Mucosa of rectum (tissue), 2 donors: Measurements from ENCODE around the gene DRD2.

Experiments used
- H3K27ac ChIP-seq, 2 donors: one replicate each; pipeline ENCODE4 v1.7.0; 2013; ENCODE audit warnings: inconsistent platforms in 2 of 2, low read depth in 2 of 2, low read length in 2 of 2
- H3K27me3 ChIP-seq, 2 donors: one replicate each; pipeline ENCODE4 v1.7.0; 2013; ENCODE audit warnings: low read length in 2 of 2; ENCODE audit not compliant: control insufficient read depth in 2 of 2, insufficient read depth in 2 of 2
- H3K36me3 ChIP-seq, 2 donors: one replicate each; pipeline ENCODE4 v1.7.0; 2013; ENCODE audit warnings: low read length in 2 of 2; ENCODE audit not compliant: control insufficient read depth in 2 of 2, insufficient read depth in 2 of 2
- H3K4me1 ChIP-seq, 2 donors: one replicate each; pipeline ENCODE4 v1.7.0; 2013; ENCODE audit warnings: low read length in 2 of 2, mild to moderate bottlenecking in 1 of 2; ENCODE audit not compliant: control insufficient read depth in 2 of 2, insufficient read depth in 2 of 2
- H3K4me3 ChIP-seq, 2 donors: one replicate each; pipeline ENCODE4 v1.7.0; 2013; ENCODE audit warnings: low read length in 2 of 2
- H3K9ac ChIP-seq, 2 donors: one replicate each; pipeline ENCODE4 v1.7.0; 2013; ENCODE audit warnings: low read length in 2 of 2, low read depth in 1 of 2, mild to moderate bottlenecking in 1 of 2
- H3K9me3 ChIP-seq, 2 donors: one replicate each; pipeline ENCODE4 v1.7.0; 2013; ENCODE audit warnings: low read length in 2 of 2; ENCODE audit not compliant: control insufficient read depth in 2 of 2
- donor health status: healthy.
- donor health status: Normal muscosa, but diverticular disease.

DRD2 gene

GRCh38 chr11:113467545-113467944 is 7.7 kb downstream of the DRD2 start:
- Histone ChIP-seq H3K27ac (no peak overlapping the region), H3K4me1 (no peaks in the 10 kb centered on the region), H3K9ac (no peak overlapping the region), H3K36me3 (no peaks in the 10 kb centered on the region), H3K4me3 (no peak overlapping the region), H3K9me3 (no peaks in the 10 kb centered on the region), H3K27me3 (peaks cover 0 to 4% of the 10 kb centered on the region in 2 donors)

GRCh38 chr11:113465786-113466185 is 9.4 kb downstream of the DRD2 start:
- Histone ChIP-seq H3K4me3 (no peak overlapping the region), H3K9ac (no peak overlapping the region), H3K9me3 (no peaks in the 10 kb centered on the region), H3K36me3 (no peaks in the 10 kb centered on the region), H3K27me3 (peaks cover 0 to 4% of the 10 kb centered on the region in 2 donors), H3K27ac (no peak overlapping the region), H3K4me1 (no peaks in the 10 kb centered on the region)

DNA sequence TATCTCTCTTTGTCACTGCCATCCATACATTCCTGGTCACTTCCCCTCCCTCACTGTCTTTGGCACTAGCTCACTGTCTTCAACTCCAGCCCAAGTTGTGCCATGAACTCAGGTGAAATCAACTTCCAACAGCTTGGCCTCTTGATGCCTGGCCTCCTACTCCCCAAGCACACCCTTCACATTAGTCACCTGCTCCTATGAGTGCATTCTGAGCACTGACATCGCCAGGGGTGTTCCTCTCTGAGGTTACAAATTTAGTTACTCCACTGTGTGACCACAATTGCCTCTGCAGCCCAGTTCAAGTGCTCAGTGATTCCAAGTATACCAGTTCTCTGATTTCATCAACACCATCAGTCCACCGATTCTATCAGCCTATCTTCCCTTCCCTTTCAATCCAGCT is 10.8 kb downstream of the DRD2 start:
- Histone ChIP-seq H3K4me3 (no peak overlapping the region), H3K27ac (no peak overlapping the region), H3K9me3 (no peaks in the 10 kb centered on the region), H3K27me3 (peaks cover 0 to 4% of the 10 kb centered on the region in 2 donors), H3K4me1 (no peaks in the 10 kb centered on the region), H3K36me3 (no peaks in the 10 kb centered on the region), H3K9ac (no peak overlapping the region)

- Histone ChIP-seq H3K36me3 (no peaks in the 10 kb centered on the region), H3K4me1 (no peaks in the 10 kb centered on the region), H3K27ac (no peak overlapping the region), H3K9ac (no peak overlapping the region), H3K4me3 (no peak overlapping the region), H3K9me3 (no peaks in the 10 kb centered on the region), H3K27me3 (peaks cover 0 to 4% of the 10 kb centered on the region in 2 donors)
Observed at GRCh38 chr11:113462830-113463229, 12.4 kb downstream of the DRD2 start.

DNA sequence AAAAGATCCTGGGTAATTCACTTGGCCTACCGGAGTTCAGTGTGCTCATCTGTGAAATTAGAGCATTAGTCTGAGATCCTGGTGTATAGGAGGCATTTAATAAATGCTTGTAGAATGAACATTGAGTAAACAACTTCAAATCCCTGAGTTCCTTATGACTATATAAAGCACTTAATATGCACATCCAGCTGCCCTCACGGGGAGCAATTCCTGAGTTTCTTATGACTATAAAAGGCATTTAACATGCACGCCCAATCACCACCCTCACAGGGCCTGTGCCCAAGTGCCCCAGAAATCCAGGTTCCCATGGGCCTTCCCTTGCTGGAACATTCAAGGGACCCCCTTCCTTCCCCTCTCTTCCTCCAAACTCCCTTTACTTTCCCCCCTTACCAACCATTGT is 13.6 kb downstream of the DRD2 start:
- Histone ChIP-seq H3K4me3 (no peak overlapping the region), H3K4me1 (peaks cover 0 to 2% of the 10 kb centered on the region in 2 donors), H3K27ac (no peak overlapping the region), H3K9ac (no peak overlapping the region), H3K9me3 (no peaks in the 10 kb centered on the region), H3K27me3 (peaks cover 0 to 4% of the 10 kb centered on the region in 2 donors), H3K36me3 (no peaks in the 10 kb centered on the region)

DNA sequence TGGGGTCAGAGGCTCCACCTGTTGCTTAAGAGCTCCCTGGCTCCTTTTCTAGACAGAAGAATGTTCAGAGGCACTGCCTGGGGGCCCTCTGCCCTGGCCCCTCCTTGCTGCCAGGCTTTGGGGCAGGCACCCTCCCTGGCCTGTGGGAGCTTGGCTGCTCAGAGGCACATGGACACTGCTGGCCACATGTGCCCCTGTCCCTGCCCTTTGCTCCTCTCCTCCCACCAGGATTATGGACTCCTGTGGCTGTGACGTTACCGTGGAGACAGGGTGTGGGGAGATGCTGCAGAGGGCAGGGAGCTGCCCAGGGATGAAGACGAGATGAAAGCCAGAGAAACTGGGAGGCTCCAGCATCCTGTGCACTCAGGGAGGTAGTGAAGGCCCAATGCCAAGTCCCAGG is 14.7 kb downstream of the DRD2 start:
- no peaks in the 10 kb centered on the region for H3K9me3 ChIP-seq
- H3K27ac ChIP-seq = no peak overlapping the region
- H3K9ac ChIP-seq = no peak overlapping the region
- peaks cover 0 to 2% of the 10 kb centered on the region in 2 donors for H3K4me1 ChIP-seq
- H3K4me3 ChIP-seq = no peak overlapping the region
- H3K27me3 ChIP-seq = peaks cover 0 to 4% of the 10 kb centered on the region in 2 donors
- H3K36me3 ChIP-seq = no peaks in the 10 kb centered on the region

- Histone ChIP-seq H3K9ac (no peak overlapping the region), H3K27ac (no peak overlapping the region), H3K4me3 (no peak overlapping the region), H3K36me3 (no peaks in the 10 kb centered on the region), H3K9me3 (no peaks in the 10 kb centered on the region), H3K27me3 (no peaks in the 10 kb centered on the region), H3K4me1 (peaks cover 0 to 2% of the 10 kb centered on the region in 2 donors)
Observed at GRCh38 chr11:113458189-113458588, 17.0 kb downstream of the DRD2 start.

DNA sequence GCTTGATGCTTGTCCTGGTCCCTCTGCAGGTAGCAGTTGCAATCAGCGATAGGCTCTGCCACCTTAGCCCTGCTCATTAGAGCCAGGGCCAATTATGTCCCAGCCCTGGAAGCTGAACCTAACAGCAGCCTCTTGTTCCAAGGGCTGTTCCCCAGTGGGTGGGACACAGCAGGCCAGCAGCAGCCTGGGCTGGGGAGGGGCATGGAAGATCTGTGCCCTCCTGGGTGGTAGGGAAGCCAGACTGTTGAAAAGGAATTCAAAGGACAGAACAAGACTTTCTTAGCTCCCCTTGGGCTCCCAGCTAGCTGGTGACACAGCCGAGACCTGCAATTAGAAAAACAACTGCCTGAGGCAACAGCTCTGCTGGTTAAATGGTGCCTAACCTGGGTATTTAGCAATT is 17.4 kb downstream of the DRD2 start:
- H3K36me3 ChIP-seq = no peaks in the 10 kb centered on the region
- H3K27me3 ChIP-seq = no peaks in the 10 kb centered on the region
- no peak overlapping the region for H3K4me3 ChIP-seq
- no peaks in the 10 kb centered on the region for H3K9me3 ChIP-seq
- H3K4me1 ChIP-seq = peaks cover 0 to 2% of the 10 kb centered on the region in 2 donors
- H3K9ac ChIP-seq = no peak overlapping the region
- no peak overlapping the region for H3K27ac ChIP-seq

GRCh38 chr11:113454455-113454854 is 20.7 kb downstream of the DRD2 start:
- Histone ChIP-seq H3K9ac (no peak overlapping the region), H3K27me3 (no peaks in the 10 kb centered on the region), H3K36me3 (no peaks in the 10 kb centered on the region), H3K4me3 (no peak overlapping the region), H3K27ac (no peak overlapping the region), H3K4me1 (peaks cover 0 to 2% of the 10 kb centered on the region in 2 donors), H3K9me3 (no peaks in the 10 kb centered on the region)

- no peak overlapping the region for H3K9ac ChIP-seq
- no peak overlapping the region for H3K4me3 ChIP-seq
- H3K36me3 ChIP-seq = no peaks in the 10 kb centered on the region
- no peak overlapping the region for H3K27ac ChIP-seq
- H3K9me3 ChIP-seq = no peaks in the 10 kb centered on the region
- H3K4me1 ChIP-seq = no peaks in the 10 kb centered on the region
- H3K27me3 ChIP-seq = no peaks in the 10 kb centered on the region
Observed at GRCh38 chr11:113449743-113450142, 25.5 kb downstream of the DRD2 start.

- H3K4me3 ChIP-seq = no peak overlapping the region
Observed at GRCh38 chr11:113448316-113448677, 26.9 kb downstream of the DRD2 start.

More at GRCh38 chr11:113448316-113448677, 26.9 kb downstream of the DRD2 start:
- Histone ChIP-seq H3K9me3 (no peaks in the 10 kb centered on the region), H3K4me1 (no peaks in the 10 kb centered on the region), H3K27me3 (no peaks in the 10 kb centered on the region), H3K9ac (no peak overlapping the region), H3K36me3 (no peaks in the 10 kb centered on the region), H3K27ac (no peak overlapping the region)
